Fibroblast of skin of back (primary cell): ENCODE measurements around the gene KLF16.

Experiments used
- DNase-seq: peaks from one replicate; pipeline ENCODE4 v3.0.0-alpha.2; 2013

Gene KLF16

DNA sequence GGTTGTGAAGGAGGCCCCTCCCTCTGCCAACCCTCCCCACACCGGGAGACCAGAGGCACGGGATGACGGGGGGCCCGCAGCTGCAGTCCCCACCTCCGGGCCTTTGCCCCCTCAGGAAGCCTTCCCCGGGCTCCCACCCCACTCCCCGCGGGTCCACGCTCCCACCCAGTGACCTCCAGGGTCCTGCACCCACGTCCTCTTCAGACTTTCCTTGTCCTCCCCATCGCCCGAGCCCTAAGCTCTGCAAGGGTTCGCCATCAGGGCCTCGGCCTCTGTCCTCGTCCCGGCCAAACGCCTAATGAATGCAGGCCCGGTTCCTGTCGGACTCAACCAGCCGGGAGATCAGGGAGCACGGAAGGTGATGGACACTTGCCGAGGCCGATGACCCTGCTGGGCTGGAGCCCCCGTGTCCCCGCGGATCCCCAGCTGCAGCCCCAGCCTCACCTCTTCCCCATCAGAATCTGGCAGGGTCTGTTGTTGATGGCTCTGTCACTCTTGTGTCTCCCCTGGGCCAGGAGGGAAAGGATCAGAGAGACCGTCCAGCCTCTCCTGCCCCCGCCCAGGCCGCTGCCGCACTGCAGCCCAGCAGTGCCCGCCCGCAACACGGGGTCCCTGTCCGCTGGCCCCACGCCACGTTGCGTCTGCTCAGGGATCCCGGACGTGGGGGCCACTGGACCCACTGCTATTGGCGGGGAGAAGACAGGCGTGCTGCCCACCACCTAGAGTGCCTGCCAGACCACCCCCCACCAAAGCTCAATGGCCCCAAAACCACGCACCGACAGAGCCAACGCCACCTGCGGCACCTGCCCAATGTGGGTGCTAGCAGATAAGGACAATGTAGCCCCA is 57.0 kb downstream of the KLF16 start:
- DNase-seq = no peak

DNA sequence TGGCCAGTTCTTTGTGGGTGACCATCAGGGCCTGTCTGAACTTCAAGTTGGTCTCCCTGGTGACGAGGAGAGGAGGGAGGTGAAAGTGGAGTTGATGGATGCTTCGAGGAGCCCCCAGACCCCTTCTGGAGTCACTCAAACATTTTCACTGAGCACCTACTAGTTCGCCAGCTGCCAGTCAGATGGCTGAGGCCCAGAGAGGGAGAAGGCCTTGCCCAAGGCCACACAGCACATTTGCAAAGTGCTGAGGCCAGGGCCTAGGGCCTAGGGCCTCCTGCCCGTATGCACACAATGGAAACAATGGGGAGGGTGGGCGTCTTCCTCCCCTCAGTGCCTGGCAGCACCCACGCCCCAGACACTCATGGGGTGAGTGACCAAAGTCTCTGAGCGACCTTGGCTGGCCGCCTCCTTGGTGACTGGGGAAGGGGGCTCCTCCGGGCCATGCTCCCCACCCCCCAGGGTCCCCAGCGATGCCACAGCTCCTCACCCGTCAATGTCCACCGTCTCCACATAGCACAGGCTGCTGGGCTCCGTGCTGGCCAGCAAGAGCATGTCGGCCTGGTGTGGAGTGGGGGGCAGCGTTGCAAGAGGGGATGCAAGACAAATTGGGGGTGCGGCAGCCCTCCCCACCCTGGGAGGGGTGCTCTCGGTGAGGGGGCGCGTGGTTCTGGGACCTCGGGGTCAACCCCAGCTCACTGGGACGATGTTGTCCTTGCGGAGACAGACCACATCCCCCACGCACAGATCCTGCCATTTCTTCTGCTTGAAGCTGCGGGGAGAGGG is 57.8 kb downstream of the KLF16 start:
- no peak for DNase-seq

DNA sequence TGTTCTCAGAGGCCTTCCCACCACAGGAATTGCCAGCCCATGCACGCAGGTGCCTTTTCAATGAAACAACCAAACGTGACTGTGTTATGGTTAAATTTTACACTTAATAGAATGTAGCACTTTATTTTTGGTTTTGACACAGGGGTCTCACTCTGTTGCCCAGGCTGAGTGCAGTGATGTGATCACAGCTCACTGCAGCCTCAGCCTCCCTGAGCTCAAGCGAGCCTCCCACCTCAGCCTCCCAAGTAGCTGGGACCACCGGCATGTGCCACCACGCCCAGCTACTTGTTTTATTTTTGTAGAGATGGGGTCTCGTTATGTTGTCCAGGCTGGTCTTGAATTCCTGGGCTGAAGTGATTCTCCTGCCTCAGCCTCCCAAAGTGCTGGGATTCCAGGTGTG is 58.5 kb downstream of the KLF16 start:
- DNase-seq = no peak
